ENCODE data around the gene LYSMD2.

GRCh38 chr15:51736069-51736468 is 1.4 kb downstream of the LYSMD2 start:
- TF ChIP-seq POLR2A (IDR thresholded peaks at IDR 0.05), result no peak
- TF ChIP-seq CTCF (IDR thresholded peaks at IDR 0.05 in 4 of 5, conservative IDR thresholded peaks at IDR 0.05 in 1 of 5), result no peak
